Thyroid gland (tissue), 4 donors: ENCODE measurements around the gene REXO1. TPM values are rescaled to one million over a fixed set of nuclear protein-coding genes. Genes with fewer than 3 reads are reported as not detected.

ENCODE experiments used
- DNase-seq, 2 donors: peaks; one replicate each; pipeline ENCODE4 v3.0.0-alpha.2; 2019
- H3K27ac ChIP-seq, 3 donors: fragments of 200-600 bp; sonication (generic); 1 replicate in 2 of 3; 2 replicates in 1 of 3; pipeline ENCODE4 v1.5.1; 2016 to 2019; ENCODE audit warnings: mild to moderate bottlenecking in 1 of 3, moderate library complexity in 1 of 3
- H3K27me3 ChIP-seq: fragments of 200-600 bp; sonication (generic); one replicate; pipeline ENCODE4 v1.5.1; 2019
- H3K36me3 ChIP-seq, 2 donors: fragments of 200-600 bp; sonication (generic); one replicate each; pipeline ENCODE4 v1.5.1; 2016 to 2019
- H3K4me1 ChIP-seq, 2 donors: fragments of 200-600 bp; sonication (generic); one replicate each; pipeline ENCODE4 v1.5.1; 2017 to 2019
- H3K4me3 ChIP-seq, 3 donors: fragments of 200-600 bp; sonication (generic); replicated peaks in 1 of 3; 1 replicate in 2 of 3; 2 replicates in 1 of 3; pipeline ENCODE4 v1.5.1; 2016; ENCODE audit warnings: mild to moderate bottlenecking in 1 of 3
- H3K9me3 ChIP-seq: fragments of 200-600 bp; sonication (generic); one replicate; pipeline ENCODE4 v1.5.1; 2017
- CTCF ChIP-seq, 6 experiments: fragments of 200-600 bp in 3 of 6; fragments of 450-650 bp in 3 of 6; sonication (generic) in 3 of 6; IDR thresholded peaks; one replicate each; pipeline ENCODE4 v1.5.1; 2016 to 2019; ENCODE audit warnings: antibody characterized with exemption in 6 of 6, mild to moderate bottlenecking in 2 of 6, inconsistent platforms in 1 of 6, moderate library complexity in 1 of 6
- POLR2A ChIP-seq, 2 donors: fragments of 450-650 bp; IDR thresholded peaks; one replicate each; pipeline ENCODE4 v1.6.1; 2017; ENCODE audit warnings: antibody characterized with exemption in 2 of 2, mild to moderate bottlenecking in 2 of 2, moderate library complexity in 1 of 2
- WGBS, 2 donors: methylation state at CpG; one replicate each; pipeline ENCODE4 v1.1.5; 2017; 5-methylcytosine and 5-hydroxymethylcytosine counted together
- intact Hi-C: fragments of 100-400 bp; cut with DNase I; formaldehyde crosslinking; loops from one replicate; pipeline ENCODE4 v1.15.1; 2023
- total RNA-seq, 4 donors: library from RNA; depleted of rRNA; stranded (reverse); fragments of >200 nt; gene quantifications; one replicate each; pipeline ENCODE4 v1.2.3, GENCODE V29; 2016

Gene REXO1
- total RNA-seq, 4 donors from 2014 or later = 14.0 to 21.8 (median 17.2) TPM

- no peak overlapping the region for H3K4me3 ChIP-seq
- DNase-seq = no peak
- 93 to 95% methylated on average over 3 to 25 of the region's 25 CpGs for whole genome bisulfite sequencing, 2 donors
- H3K27me3 ChIP-seq = no peaks in the 10 kb centered on the region
- H3K36me3 ChIP-seq = peaks cover 56 to 63% of the 10 kb centered on the region in 2 donors
- peaks cover 6 to 8% of the 10 kb centered on the region in 2 donors for H3K4me1 ChIP-seq
- no peak overlapping the region for H3K27ac ChIP-seq
- no peaks in the 10 kb centered on the region for H3K9me3 ChIP-seq
- no peak for TF ChIP-seq POLR2A (IDR thresholded peaks at IDR 0.05)
- no peak for TF ChIP-seq CTCF (IDR thresholded peaks at IDR 0.05)
- intact Hi-C loops = loop anchor here (10.0 kb wide), 1 partner anchor 263 kb away; no protein-coding TSS in a partner anchor
Observed at GRCh38 chr19:1817553-1818179, 30.6 kb downstream of the REXO1 start.

DNA sequence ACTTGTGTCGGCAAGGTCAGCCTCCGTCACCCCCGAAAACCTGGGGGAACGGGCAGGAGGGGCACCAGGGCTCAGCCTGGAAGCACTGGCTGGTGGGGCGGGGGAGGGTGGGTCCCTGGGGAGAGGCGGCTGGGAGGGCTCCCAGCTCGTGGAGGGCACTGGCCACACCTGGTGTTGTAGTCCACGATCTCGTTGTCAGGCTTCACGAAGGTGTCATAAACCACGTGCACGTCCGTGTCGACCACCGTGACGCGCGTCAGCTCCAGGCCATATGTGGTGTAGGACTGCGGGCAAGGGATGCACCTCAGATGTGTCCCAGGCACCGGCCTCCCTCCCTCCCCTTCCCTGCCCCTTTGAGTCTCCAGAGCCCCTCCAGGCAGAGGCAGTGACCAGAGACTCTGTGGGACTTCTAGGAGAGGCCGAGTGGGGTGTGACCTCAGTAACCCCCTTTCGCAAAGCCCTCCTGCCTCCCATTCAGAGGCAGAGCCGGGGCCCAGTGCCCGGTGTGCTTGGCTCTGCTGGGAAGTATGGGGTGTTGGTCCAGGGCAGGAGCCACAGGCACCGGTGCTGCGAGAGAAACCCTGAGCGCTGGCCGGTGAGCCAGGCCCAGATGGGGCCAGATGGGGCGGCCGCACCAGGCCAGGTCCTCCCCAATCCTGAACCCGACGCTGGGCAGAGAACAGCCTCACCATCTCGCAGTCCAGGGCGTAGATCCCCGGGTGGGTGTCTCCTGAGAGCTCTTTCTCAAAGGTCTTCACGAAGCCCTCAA is 31.6 kb downstream of the REXO1 start:
- 93% methylated on average over 24 to 28 of the region's 36 CpGs for WGBS, 2 donors
- Histone ChIP-seq H3K27ac (no peak overlapping the region), H3K4me1 (peaks cover 11 to 13% of the 10 kb centered on the region in 2 donors), H3K9me3 (no peaks in the 10 kb centered on the region), H3K36me3 (peaks cover 56 to 60% of the 10 kb centered on the region in 2 donors), H3K4me3 (no peak overlapping the region), H3K27me3 (no peaks in the 10 kb centered on the region)
- no peak for TF ChIP-seq POLR2A (IDR thresholded peaks at IDR 0.05)
- no peak for DNase-seq
- intact Hi-C loops = loop anchor here (10.0 kb wide), 1 partner anchor 262 kb away; no protein-coding TSS in a partner anchor

DNA sequence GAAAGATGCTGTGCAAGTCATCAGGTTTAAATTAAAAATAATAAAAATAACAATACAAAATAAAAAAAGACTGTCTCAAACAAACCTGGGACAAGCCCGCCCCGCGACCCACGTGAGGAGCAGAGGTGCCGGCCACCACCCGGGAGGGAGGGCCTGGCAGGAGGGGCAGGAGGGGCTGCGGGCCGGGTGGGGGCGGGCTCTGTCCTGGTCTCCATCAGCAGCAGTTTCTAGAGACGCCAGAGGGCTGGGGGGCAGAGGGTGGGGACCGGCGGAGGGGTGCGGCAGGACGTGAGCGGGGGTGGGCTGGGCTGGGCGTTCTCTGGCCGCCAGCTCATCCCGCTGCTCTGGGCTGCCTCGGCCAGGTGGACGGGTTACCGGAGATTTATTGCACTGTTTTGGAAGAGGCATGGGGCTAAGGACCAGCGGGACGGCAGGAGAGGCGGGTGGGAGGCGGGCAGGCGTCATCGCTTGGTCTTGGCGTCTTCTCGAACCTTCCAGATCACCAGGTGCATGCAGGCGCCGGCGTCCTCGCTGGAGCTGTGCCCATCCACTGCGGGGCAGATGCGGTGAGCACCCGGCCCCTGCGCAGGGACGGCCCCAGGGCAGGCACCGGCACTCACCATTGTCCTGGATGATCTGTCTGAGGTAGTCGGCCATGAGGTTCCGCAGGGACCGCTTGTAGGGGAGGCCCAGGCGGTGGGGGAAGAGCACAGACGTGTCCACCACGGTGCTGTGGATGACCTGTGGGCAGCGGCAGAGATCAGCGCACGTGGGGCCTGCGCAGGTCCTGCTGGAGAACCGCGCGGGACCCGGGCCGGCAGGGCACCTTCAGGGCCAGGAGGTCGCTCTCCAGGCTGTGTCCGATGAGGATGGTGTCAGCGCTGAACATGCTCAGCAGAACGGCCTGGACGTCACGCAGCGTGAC is 32.4 kb downstream of the REXO1 start:
- H3K27ac ChIP-seq = no peak overlapping the region
- peaks cover 14 to 16% of the 10 kb centered on the region in 2 donors for H3K4me1 ChIP-seq
- no peak for TF ChIP-seq CTCF (IDR thresholded peaks at IDR 0.05)
- intact Hi-C loops = loop anchor here (10.0 kb wide), 1 partner anchor 261 kb away; no protein-coding TSS in a partner anchor
- no peak for DNase-seq
- H3K4me3 ChIP-seq = no peak overlapping the region
- H3K9me3 ChIP-seq = no peaks in the 10 kb centered on the region
- H3K36me3 ChIP-seq = peaks cover 52 to 57% of the 10 kb centered on the region in 2 donors
- WGBS, 2 donors = 91 to 92% methylated on average over 35 to 39 of the region's 61 CpGs
- no peaks in the 10 kb centered on the region for H3K27me3 ChIP-seq

GRCh38 chr19:1814833-1815604 is 33.3 kb downstream of the REXO1 start:
- no peak for DNase-seq
- Histone ChIP-seq H3K9me3 (no peaks in the 10 kb centered on the region), H3K36me3 (peaks cover 44 to 53% of the 10 kb centered on the region in 2 donors), H3K4me1 (peaks cover 14 to 16% of the 10 kb centered on the region in 2 donors), H3K4me3 (no peak overlapping the region), H3K27me3 (no peaks in the 10 kb centered on the region), H3K27ac (no peak overlapping the region)
- no peak for TF ChIP-seq POLR2A (IDR thresholded peaks at IDR 0.05)
- no peak for TF ChIP-seq CTCF (IDR thresholded peaks at IDR 0.05)
- intact Hi-C loops = loop anchor here (10.0 kb wide), 1 partner anchor 260 kb away; no protein-coding TSS in a partner anchor
- WGBS, 2 donors = 89 to 91% methylated on average over 23 of the region's 26 CpGs
